BLaER1 (cell line): ENCODE measurements around the gene CDS2.
A peak's percentile ranks its signal among the peaks of the same experiment; 100 is the strongest.

Experiments used
- H3K27ac ChIP-seq: shearing (Covaris generic); formaldehyde crosslinking; 2 replicates; pipeline ENCODE4 v1.8.1; 2022
- H3K27me3 ChIP-seq: shearing (Covaris generic); formaldehyde crosslinking; 2 replicates; pipeline ENCODE4 v1.8.1; 2022
- H3K36me3 ChIP-seq: shearing (Covaris generic); formaldehyde crosslinking; 2 replicates; pipeline ENCODE4 v1.8.1; 2022
- H3K4me1 ChIP-seq: shearing (Covaris generic); formaldehyde crosslinking; 2 replicates; pipeline ENCODE4 v1.8.1; 2022
- H3K4me2 ChIP-seq: shearing (Covaris generic); formaldehyde crosslinking; 2 replicates; pipeline ENCODE4 v1.8.1; 2022
- H3K4me3 ChIP-seq: shearing (Covaris generic); formaldehyde crosslinking; 2 replicates; pipeline ENCODE4 v1.8.1; 2022
- H3K9ac ChIP-seq: shearing (Covaris generic); formaldehyde crosslinking; 2 replicates; pipeline ENCODE4 v1.8.1; 2022
- H3K9me3 ChIP-seq: shearing (Covaris generic); formaldehyde crosslinking; 2 replicates; pipeline ENCODE4 v1.8.1; 2022
- H4K20me1 ChIP-seq: shearing (Covaris generic); formaldehyde crosslinking; 2 replicates; pipeline ENCODE4 v1.8.1; 2022
- Cebpa-rat ChIP-seq: shearing (Covaris generic); IDR thresholded peaks from 2 replicates; pipeline ENCODE4 v1.8.1; 2022

CDS2 gene

DNA sequence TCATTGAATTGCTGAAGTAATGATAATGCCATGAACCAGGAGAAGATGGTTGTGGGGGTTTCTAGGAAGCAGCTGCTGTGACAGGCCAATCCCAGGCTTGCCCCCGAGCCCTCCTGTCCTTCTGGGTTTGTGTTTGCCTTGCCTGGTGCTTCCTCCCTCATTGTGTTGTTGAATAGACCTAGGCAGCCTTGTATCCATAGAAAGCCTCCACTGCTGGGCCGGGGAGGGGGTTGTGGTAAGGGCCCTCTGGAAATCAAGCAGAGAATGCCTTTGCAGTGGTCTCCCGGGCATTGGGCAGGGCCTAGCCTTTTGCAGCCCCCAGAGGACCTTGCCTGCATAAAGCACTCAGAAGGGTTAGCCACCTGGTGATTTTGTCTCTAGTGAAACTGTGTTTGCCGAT, 69.3 kb downstream of the CDS2 start:
- H4K20me1 ChIP-seq = no peaks in the 10 kb centered on the region
- H3K27ac ChIP-seq = peak overlapping the region; percentile 7; the same call in 1 of the 2 replicates
- H3K4me3 ChIP-seq = no peak overlapping the region
- H3K36me3 ChIP-seq = peaks cover 52% of the 10 kb centered on the region
- H3K9ac ChIP-seq = peak overlapping the region; percentile 51
- peaks cover 31% of the 10 kb centered on the region for H3K4me1 ChIP-seq
- no peaks in the 10 kb centered on the region; the same call in 1 of the 2 replicates for H3K9me3 ChIP-seq
- H3K27me3 ChIP-seq = no peaks in the 10 kb centered on the region
- H3K4me2 ChIP-seq = peak overlapping the region; percentile 56
- TF ChIP-seq Cebpa-rat = no peak

GRCh38 chr20:5197270-5197827, 70.5 kb downstream of the CDS2 start:
- no peak overlapping the region for H3K27ac ChIP-seq

GRCh38 chr20:5197847-5198650, 71.2 kb downstream of the CDS2 start:
- no peak overlapping the region for H3K27ac ChIP-seq
- no peaks in the 10 kb centered on the region for H3K27me3 ChIP-seq
- no peak for TF ChIP-seq Cebpa-rat
- H3K4me3 ChIP-seq = no peak overlapping the region
- H3K9ac ChIP-seq = no peak overlapping the region
- no peaks in the 10 kb centered on the region for H4K20me1 ChIP-seq
- peaks cover 42% of the 10 kb centered on the region for H3K36me3 ChIP-seq
- no peaks in the 10 kb centered on the region; the same call in 1 of the 2 replicates for H3K9me3 ChIP-seq
- no peak overlapping the region for H3K4me2 ChIP-seq
- H3K4me1 ChIP-seq = peaks cover 29% of the 10 kb centered on the region

More at GRCh38 chr20:5197270-5197827, 70.5 kb downstream of the CDS2 start:
- Histone ChIP-seq H4K20me1 (no peaks in the 10 kb centered on the region), H3K9ac (peak overlapping the region; percentile 51; the same call in 1 of the 2 replicates), H3K36me3 (peaks cover 47% of the 10 kb centered on the region), H3K27me3 (no peaks in the 10 kb centered on the region), H3K4me2 (0 out of 2 replicates have a peak overlapping the region, but pooled peaks have one; percentile 56), H3K9me3 (no peaks in the 10 kb centered on the region; the same call in 1 of the 2 replicates), H3K4me3 (no peak overlapping the region), H3K4me1 (peaks cover 27% of the 10 kb centered on the region)
- no peak for TF ChIP-seq Cebpa-rat

GRCh38 chr20:5198651-5198924, 71.8 kb downstream of the CDS2 start:
- Histone ChIP-seq H3K9me3 (no peaks in the 10 kb centered on the region; the same call in 1 of the 2 replicates), H3K4me3 (no peak overlapping the region), H3K27ac (no peak overlapping the region), H3K27me3 (no peaks in the 10 kb centered on the region), H3K4me1 (peaks cover 29% of the 10 kb centered on the region), H3K4me2 (no peak overlapping the region), H4K20me1 (no peaks in the 10 kb centered on the region), H3K9ac (no peak overlapping the region), H3K36me3 (peaks cover 39% of the 10 kb centered on the region)
- no peak for TF ChIP-seq Cebpa-rat

DNA sequence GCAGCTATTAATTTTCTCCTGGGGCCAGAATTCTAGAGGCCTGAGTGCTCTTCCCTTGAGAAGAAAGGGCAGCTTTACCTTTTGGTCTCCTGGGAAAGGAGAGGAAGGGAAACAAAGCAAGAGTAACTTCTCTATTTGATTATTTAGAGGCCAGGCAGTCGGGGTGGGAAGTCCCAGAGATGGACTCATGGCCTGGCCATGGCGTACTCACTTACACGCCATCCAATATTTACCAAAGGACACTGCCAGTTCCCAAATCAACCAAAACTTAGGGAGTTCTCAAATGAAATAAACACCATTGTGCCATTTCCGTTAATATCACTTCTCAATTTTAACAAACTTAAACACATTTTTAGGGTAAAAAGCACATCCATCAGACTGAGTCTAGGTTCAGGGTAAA, 76.6 kb downstream of the CDS2 start:
- no peaks in the 10 kb centered on the region; the same call in 1 of the 2 replicates for H3K9me3 ChIP-seq
- no peaks in the 10 kb centered on the region for H3K27me3 ChIP-seq
- H3K27ac ChIP-seq = no peak overlapping the region
- peaks cover 15% of the 10 kb centered on the region for H3K4me1 ChIP-seq
- no peak for TF ChIP-seq Cebpa-rat
- no peak overlapping the region for H3K4me2 ChIP-seq
- H3K36me3 ChIP-seq = peaks cover 14% of the 10 kb centered on the region
- no peaks in the 10 kb centered on the region for H4K20me1 ChIP-seq
- no peak overlapping the region for H3K4me3 ChIP-seq
- no peak overlapping the region for H3K9ac ChIP-seq

GRCh38 chr20:5205348-5206210, 78.8 kb downstream of the CDS2 start:
- no peaks in the 10 kb centered on the region for H3K27me3 ChIP-seq
- no peak for TF ChIP-seq Cebpa-rat

GRCh38 chr20:5207138-5207537, 80.3 kb downstream of the CDS2 start:
- H3K27me3 ChIP-seq = no peaks in the 10 kb centered on the region

More at GRCh38 chr20:5205348-5206210, 78.8 kb downstream of the CDS2 start:
- Histone ChIP-seq H4K20me1 (no peaks in the 10 kb centered on the region), H3K4me3 (no peak overlapping the region), H3K27ac (no peak overlapping the region), H3K4me1 (peaks cover 15% of the 10 kb centered on the region), H3K4me2 (no peak overlapping the region), H3K9ac (no peak overlapping the region), H3K36me3 (peaks cover 23% of the 10 kb centered on the region), H3K9me3 (peaks cover 8% of the 10 kb centered on the region; the same call in 1 of the 2 replicates)

GRCh38 chr20:5211803-5212714, 85.3 kb downstream of the CDS2 start:
- H3K36me3 ChIP-seq = peaks cover 29% of the 10 kb centered on the region
- no peaks in the 10 kb centered on the region for H3K27me3 ChIP-seq
- no peak overlapping the region for H3K4me3 ChIP-seq
- no peak overlapping the region for H3K9ac ChIP-seq
- no peak for TF ChIP-seq Cebpa-rat
- no peak overlapping the region for H3K27ac ChIP-seq
- peaks cover 8% of the 10 kb centered on the region; the same call in 1 of the 2 replicates for H3K9me3 ChIP-seq
- H3K4me1 ChIP-seq = 0 out of 2 replicates have a peak, but pooled peaks cover 1% of the 10 kb centered on the region
- H4K20me1 ChIP-seq = no peaks in the 10 kb centered on the region
- no peak overlapping the region for H3K4me2 ChIP-seq

More at GRCh38 chr20:5207138-5207537, 80.3 kb downstream of the CDS2 start:
- H3K27ac ChIP-seq = no peak overlapping the region
- H3K4me1 ChIP-seq = peaks cover 15% of the 10 kb centered on the region
- TF ChIP-seq Cebpa-rat = no peak
- peaks cover 8% of the 10 kb centered on the region; the same call in 1 of the 2 replicates for H3K9me3 ChIP-seq
- no peaks in the 10 kb centered on the region for H4K20me1 ChIP-seq
- H3K9ac ChIP-seq = no peak overlapping the region
- H3K4me2 ChIP-seq = no peak overlapping the region
- H3K4me3 ChIP-seq = no peak overlapping the region
- H3K36me3 ChIP-seq = peaks cover 29% of the 10 kb centered on the region
